Effector memory CD4-positive, alpha-beta T cell (primary cell): ENCODE data around the gene APLF.

Experiments
- DNase-seq, 3 donors: peaks; one replicate each; pipeline ENCODE4 v3.0.0-alpha.2; 2020
- H3K27ac ChIP-seq: 2 replicates; pipeline ENCODE4 v1.7.0; 2013; ENCODE audit warnings: mild to moderate bottlenecking, low read length, moderate library complexity; ENCODE audit not compliant: insufficient read depth, poor library complexity, severe bottlenecking
- H3K27me3 ChIP-seq: replicated peaks from 2 replicates; pipeline ENCODE4 v1.7.0; 2013; ENCODE audit warnings: mild to moderate bottlenecking, low read length; ENCODE audit not compliant: insufficient read depth, control insufficient read depth, poor library complexity, severe bottlenecking
- H3K36me3 ChIP-seq: 2 replicates; pipeline ENCODE4 v1.7.0; 2013; ENCODE audit warnings: mild to moderate bottlenecking, low read length, moderate library complexity; ENCODE audit not compliant: control insufficient read depth, insufficient read depth
- H3K4me1 ChIP-seq: 2 replicates; pipeline ENCODE4 v1.7.0; 2013; ENCODE audit warnings: low read length, mild to moderate bottlenecking; ENCODE audit not compliant: control insufficient read depth, insufficient read depth, poor library complexity, severe bottlenecking
- H3K4me3 ChIP-seq: 2 replicates; pipeline ENCODE4 v1.7.0; 2013; ENCODE audit warnings: low read length, low read depth, mild to moderate bottlenecking; ENCODE audit not compliant: insufficient read depth, poor library complexity, severe bottlenecking
- H3K9me3 ChIP-seq: 2 replicates; pipeline ENCODE4 v1.7.0; 2013; ENCODE audit warnings: mild to moderate bottlenecking, low read length, moderate library complexity; ENCODE audit not compliant: control insufficient read depth
- total RNA-seq, 3 donors: gene quantifications; one replicate each; lab custom pipeline; 2026; lab: John Stamatoyannopoulos, UW

Gene APLF, protein sequence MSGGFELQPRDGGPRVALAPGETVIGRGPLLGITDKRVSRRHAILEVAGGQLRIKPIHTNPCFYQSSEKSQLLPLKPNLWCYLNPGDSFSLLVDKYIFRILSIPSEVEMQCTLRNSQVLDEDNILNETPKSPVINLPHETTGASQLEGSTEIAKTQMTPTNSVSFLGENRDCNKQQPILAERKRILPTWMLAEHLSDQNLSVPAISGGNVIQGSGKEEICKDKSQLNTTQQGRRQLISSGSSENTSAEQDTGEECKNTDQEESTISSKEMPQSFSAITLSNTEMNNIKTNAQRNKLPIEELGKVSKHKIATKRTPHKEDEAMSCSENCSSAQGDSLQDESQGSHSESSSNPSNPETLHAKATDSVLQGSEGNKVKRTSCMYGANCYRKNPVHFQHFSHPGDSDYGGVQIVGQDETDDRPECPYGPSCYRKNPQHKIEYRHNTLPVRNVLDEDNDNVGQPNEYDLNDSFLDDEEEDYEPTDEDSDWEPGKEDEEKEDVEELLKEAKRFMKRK
- 15.9 to 19.4 (median 16.9) reads per million in 3 donors for total RNA-seq

DNA sequence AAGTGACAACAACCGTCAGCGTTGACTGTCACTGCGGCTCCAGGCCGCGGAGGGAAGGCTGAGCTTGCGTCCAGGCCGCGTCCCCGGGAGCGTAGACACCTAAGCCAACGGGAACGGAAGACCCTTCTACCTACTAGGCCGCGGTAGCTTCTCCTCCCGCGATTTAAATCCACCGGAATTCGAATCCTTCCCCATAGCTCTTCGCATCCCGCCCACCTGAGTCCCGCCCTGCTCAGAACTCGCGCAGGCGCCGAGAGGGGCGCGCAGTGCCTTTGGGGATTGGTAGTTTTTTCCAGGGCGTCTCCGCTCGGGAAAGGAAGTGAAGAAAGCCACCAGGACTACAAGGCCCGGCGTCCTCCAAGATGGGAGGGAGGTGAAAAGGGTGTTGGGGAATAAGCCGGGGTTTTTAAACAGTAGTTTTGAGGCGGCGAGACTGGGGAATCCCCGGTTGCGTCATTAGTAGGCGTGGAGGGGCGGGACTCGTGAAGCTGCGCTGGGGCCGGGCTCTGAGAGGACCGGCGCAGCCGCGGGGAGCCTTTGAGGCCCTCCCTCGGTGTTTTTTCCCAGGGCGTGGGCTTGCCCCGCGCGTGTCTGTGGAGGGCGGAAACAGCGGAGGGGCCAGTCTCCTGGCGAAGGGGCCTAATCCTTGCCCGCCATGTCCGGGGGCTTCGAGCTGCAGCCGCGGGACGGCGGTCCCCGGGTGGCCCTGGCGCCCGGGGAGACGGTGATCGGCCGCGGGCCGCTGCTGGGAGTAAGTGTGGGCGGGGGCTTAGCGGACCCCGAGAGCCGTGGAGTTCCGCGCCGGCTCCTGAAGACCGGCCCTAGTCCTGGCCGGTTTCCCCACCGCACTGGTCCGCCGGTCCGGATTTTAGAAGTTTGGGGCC lies at the start of gene APLF, which contains the start of gene FBXO48:
APLF (plus strand) TSS at position 509 of the 884 bp plus-strand sequence; CDS start at position 656, 147 bp downstream.
FBXO48 (minus strand) TSS at position 218 of the 884 bp plus-strand sequence. CDS start 2,149 bp downstream, outside the sequence.
- peak within 1 kb of the TSS; percentile 92 for H3K4me3 ChIP-seq
- no peaks in the 10 kb centered on the region for H3K9me3 ChIP-seq
- peaks cover 30% of the 10 kb centered on the region for H3K4me1 ChIP-seq
- peak within 1 kb of the TSS; percentile 93 for H3K27ac ChIP-seq
- H3K36me3 ChIP-seq, result no peaks in the 10 kb centered on the region
- DNase-seq, result peak; percentile 94 to 98 (median 98)
- no peaks in the 10 kb centered on the region for H3K27me3 ChIP-seq

DNA sequence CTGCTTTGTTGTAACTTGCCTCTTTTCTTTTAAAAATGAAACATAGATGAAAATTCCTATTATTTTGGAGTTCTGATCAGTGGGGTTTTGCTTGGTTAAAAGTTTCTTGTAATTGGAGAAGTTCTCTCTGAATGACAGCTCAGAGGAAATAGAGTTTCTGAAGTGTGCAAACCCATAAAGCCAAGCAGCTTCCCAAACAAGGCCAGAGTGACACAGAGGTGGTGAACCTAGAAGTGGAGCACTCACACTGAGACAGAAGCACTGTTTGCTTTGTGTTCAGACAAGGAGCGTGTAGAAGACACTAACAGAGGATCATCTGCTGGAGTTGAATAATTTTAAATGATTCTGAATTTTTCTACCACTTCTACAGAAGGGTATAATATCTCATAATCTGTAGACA lies 49.5 kb upstream of the APLF start:
- Histone ChIP-seq H3K9me3 (no peaks in the 10 kb centered on the region), H3K27me3 (no peaks in the 10 kb centered on the region), H3K36me3 (no peaks in the 10 kb centered on the region), H3K27ac (no peak overlapping the region), H3K4me3 (no peak overlapping the region), H3K4me1 (no peaks in the 10 kb centered on the region)
- DNase-seq, result no peak

DNA sequence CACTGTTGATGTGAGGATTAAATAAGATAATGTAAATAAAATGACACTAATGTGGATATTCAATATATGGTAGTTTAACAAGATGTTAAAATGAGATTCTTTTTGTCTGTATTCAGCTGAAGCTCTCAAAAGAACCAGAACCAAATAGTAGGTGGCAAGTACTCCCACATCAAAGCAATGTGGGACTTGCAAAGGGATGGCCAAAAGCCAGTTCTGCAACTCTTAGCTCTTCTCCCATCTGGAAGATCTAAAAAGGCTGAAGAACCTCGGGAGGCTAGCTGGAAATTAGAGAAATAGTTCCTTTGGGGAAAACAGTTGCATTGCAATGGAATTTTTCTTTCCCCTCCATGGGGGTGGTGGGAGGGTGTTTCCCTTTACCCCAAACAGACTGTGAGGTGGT lies 49.0 kb upstream of the APLF start:
- Histone ChIP-seq H3K9me3 (no peaks in the 10 kb centered on the region), H3K4me1 (no peaks in the 10 kb centered on the region), H3K27me3 (no peaks in the 10 kb centered on the region), H3K36me3 (no peaks in the 10 kb centered on the region), H3K4me3 (no peak overlapping the region), H3K27ac (no peak overlapping the region)
- DNase-seq, result no peak

DNA sequence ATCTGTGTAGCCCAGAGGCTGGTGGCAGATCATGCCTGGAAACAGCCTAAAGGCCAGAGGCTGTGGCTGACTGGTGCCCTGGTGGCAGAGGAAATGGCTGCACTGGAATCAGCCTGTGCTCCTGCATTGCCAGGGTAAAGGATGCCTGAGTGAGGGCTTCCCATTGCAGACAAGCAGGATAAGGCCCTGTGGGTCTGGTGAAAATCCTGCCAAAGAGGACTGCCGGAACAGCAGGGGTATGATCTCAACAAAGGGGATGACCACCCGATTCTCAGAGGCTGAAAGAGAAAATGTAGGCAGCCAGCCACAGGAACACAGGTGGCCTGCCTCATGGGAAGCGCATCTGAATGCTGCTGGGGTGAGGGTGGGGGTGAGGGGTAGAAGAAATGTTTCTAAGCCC lies 48.5 kb upstream of the APLF start:
- Histone ChIP-seq H3K4me1 (peaks cover 4% of the 10 kb centered on the region), H3K4me3 (no peak overlapping the region), H3K27ac (no peak overlapping the region), H3K36me3 (no peaks in the 10 kb centered on the region), H3K9me3 (no peaks in the 10 kb centered on the region), H3K27me3 (no peaks in the 10 kb centered on the region)
- no peak for DNase-seq

DNA sequence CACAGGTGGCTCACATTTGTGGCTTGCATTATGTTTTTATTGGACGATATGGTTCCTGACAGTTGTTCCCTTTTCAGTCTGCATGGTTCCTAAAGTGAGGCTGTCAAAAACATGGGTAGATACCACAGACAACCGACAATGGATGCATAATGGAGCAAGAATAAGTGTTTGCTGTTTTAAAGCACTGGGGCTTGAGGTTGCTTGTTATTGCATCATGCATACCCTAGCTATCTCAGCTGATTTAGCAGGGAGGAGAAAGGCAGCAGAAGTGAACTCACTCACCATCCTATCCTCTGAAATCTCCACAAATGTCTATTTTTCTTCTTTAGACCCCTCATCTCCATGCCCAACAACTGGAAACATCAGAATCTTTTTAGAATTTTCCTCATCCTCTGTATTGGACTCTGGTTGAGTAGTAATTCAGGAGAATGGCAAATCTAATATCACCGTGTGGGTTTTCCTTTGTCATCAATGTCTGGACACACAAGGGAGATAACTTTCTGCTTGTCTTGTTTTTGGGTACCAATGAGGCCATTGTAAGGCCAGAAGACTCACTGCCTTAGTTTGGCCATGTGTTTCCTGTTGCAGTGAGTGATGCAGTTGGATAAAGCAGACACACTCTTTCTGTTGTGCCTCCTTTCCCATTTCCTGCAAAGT lies 47.0 kb upstream of the APLF start:
- Histone ChIP-seq H3K27ac (no peak overlapping the region), H3K36me3 (no peaks in the 10 kb centered on the region), H3K9me3 (no peaks in the 10 kb centered on the region), H3K4me1 (peaks cover 12% of the 10 kb centered on the region), H3K4me3 (no peak overlapping the region), H3K27me3 (no peaks in the 10 kb centered on the region)
- no peak for DNase-seq

DNA sequence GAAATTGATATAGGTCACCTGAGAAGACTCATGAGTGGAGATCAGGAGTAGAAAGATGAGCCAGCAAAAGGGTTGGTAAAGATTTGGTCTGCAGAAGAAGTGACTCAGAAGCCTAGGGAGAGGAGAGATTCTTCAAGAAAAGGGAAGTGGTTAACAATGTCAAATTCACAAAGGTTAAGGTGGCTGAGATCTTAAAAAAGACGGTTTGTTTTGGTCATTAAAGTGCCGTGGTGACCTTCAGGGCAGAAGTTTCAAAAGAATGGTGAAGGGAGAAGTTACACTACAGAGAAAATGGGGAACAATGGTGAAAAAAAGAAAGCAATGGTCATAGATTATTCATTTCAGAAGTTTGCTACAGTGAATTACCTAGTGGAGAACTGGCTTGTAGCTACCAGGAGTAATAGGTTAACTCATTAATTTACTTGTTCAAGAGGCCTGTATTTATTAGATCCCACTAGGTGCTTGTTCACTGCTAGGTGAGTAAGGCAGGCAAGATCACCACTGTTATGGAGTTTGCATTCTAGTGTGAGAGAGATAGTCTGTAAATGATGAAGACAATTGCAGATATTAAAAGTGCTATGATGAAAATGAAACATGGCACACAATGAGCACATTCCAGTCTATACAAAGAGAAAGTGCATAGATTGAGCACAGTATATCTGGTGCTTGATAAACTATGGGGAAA lies 43.3 kb upstream of the APLF start:
- Histone ChIP-seq H3K4me3 (no peak overlapping the region), H3K9me3 (no peaks in the 10 kb centered on the region), H3K36me3 (no peaks in the 10 kb centered on the region), H3K4me1 (peaks cover 24% of the 10 kb centered on the region), H3K27ac (no peak overlapping the region), H3K27me3 (no peaks in the 10 kb centered on the region)
- DNase-seq, result no peak

DNA sequence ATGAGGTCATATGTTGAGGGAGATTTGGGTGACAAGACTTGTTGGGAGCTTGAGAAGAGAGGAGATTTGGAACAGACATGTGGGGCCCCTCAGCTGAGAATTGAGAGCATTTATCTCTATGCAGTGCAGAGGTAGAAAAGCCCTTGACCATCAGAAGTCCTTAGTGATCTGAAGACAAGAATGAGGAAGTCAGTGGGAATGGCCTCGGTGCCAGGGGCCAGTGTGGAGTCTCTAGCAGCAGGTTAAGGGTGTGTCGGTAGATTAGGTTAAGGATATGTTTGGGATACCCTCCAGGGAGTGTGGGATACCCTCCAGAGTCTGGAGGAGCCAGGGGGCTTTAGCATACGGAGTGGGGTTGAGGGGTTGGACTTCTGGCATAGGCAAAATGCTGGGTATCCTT lies 41.9 kb upstream of the APLF start:
- Histone ChIP-seq H3K9me3 (no peaks in the 10 kb centered on the region), H3K27ac (peak overlapping the region; percentile 8), H3K4me3 (no peak overlapping the region), H3K27me3 (no peaks in the 10 kb centered on the region), H3K4me1 (peaks cover 24% of the 10 kb centered on the region), H3K36me3 (no peaks in the 10 kb centered on the region)
- no peak for DNase-seq

DNA sequence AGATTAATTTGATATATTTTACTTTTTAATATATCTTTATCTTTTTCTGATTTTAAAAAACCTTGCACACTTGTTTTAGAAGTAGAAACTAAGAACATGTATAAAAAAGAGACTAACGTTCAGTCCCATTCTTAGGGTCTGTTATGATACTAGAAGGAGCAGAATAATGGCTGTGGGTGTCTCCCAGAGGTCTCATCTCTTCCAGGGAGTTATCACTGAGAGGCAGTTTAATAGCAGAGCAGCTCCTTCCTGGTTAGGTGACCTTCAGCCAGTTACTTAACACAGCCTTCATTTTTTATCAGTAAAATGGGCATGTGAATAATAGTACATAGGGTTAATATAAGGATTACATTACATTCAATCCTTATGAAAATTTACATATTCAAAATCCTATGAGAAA lies 40.9 kb upstream of the APLF start:
- H3K36me3 ChIP-seq, result no peaks in the 10 kb centered on the region
- no peaks in the 10 kb centered on the region for H3K27me3 ChIP-seq
- peak overlapping the region; percentile 62 for H3K27ac ChIP-seq
- H3K4me1 ChIP-seq, result peaks cover 24% of the 10 kb centered on the region
- H3K9me3 ChIP-seq, result no peaks in the 10 kb centered on the region
- H3K4me3 ChIP-seq, result no peak overlapping the region
- DNase-seq, result no peak

DNA sequence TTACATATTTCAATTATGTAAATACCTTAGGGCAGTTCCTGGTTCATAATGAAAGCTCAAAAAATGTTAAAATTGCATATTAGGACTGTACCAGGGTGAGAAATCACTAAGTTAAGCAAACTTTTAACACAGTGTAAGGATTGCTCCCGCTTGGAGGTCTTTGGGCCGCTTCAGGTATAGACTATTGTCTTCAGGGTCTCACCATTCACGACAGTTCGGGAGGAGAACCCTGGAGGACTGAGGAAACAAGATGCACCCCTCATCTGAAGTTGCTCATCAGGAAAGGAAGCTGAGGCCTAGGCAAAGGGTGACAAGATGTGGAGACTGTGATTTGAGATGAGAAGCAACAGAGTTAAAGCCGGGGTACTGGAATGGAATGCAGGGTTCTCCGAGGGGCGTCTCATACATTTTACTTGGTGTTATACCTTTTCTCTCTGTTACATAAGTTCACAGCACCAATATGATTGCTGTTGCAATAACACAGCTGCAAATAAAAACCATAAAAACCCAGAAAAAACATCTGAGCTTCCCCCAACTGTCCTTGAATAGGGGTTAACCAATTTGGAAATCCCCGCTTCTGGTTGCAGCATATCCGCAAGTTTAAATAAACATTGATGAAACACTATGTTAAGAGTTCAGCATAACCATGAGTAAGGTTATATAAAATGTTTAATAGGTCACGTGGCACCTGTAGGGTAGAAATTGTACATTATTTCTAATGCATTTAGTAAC lies 40.4 kb upstream of the APLF start:
- Histone ChIP-seq H3K36me3 (no peaks in the 10 kb centered on the region), H3K9me3 (no peaks in the 10 kb centered on the region), H3K27ac (peak overlapping the region; percentile 62), H3K4me1 (peaks cover 24% of the 10 kb centered on the region), H3K27me3 (no peaks in the 10 kb centered on the region), H3K4me3 (no peak overlapping the region)
- no peak for DNase-seq
